OCI-LY3 (cell line): ENCODE results near the gene AKAP6.

Experiments used
- H2AFZ ChIP-seq: fragments of 200-600, 300-600 bp; shearing (Covaris generic); 2 replicates; pipeline ENCODE4 v1.6.0; 2014; ENCODE audit warnings: antibody characterized with exemption, low read depth, low read length
- H3K27ac ChIP-seq: fragments of 200-600, 300-600 bp; sonication (generic); 2 replicates; pipeline ENCODE4 v1.5.1; 2014; ENCODE audit warnings: mild to moderate bottlenecking, low read length, moderate library complexity, mixed read lengths
- H3K27me3 ChIP-seq: fragments of 200-600, 300-600 bp; sonication (generic); 2 replicates; pipeline ENCODE4 v1.6.1; 2014; ENCODE audit warnings: low read depth, low read length, mixed read lengths
- H3K36me3 ChIP-seq: fragments of 200-600, 300-600 bp; sonication (generic); replicated peaks from 2 replicates; pipeline ENCODE3; 2014; ENCODE audit warnings: low read depth, low read length, mixed read lengths
- H3K4me1 ChIP-seq: fragments of 300-600, 200-600 bp; sonication (generic); 2 replicates; pipeline ENCODE4 v1.6.1; 2014; ENCODE audit warnings: low read length, mixed read lengths
- H3K4me2 ChIP-seq: fragments of 200-600, 300-600 bp; sonication (generic); 2 replicates; pipeline ENCODE4 v1.6.1; 2014; ENCODE audit warnings: low read length, mixed read lengths
- H3K4me3 ChIP-seq: fragments of 300-600, 200-600 bp; sonication (generic); 2 replicates; pipeline ENCODE4 v1.5.1; 2014; ENCODE audit warnings: antibody characterized with exemption, mild to moderate bottlenecking, low read length, moderate library complexity
- H3K79me2 ChIP-seq: fragments of 300-600, 200-600 bp; shearing (Covaris generic); 2 replicates; pipeline ENCODE4 v1.6.1; 2014; ENCODE audit warnings: mild to moderate bottlenecking, low read length, mixed read lengths
- H3K9ac ChIP-seq: fragments of 300-600, 200-600 bp; shearing (Covaris generic); 2 replicates; pipeline ENCODE4 v1.6.0; 2014; ENCODE audit warnings: mild to moderate bottlenecking, low read length, moderate library complexity
- H3K9me3 ChIP-seq: fragments of 200-600, 300-600 bp; shearing (Covaris generic); 2 replicates; pipeline ENCODE4 v1.6.1; 2014; ENCODE audit warnings: low read length, mixed read lengths; ENCODE audit not compliant: insufficient read depth
- H4K20me1 ChIP-seq: fragments of 200-600, 300-600 bp; sonication (generic); 2 replicates; pipeline ENCODE4 v1.6.1; 2016; ENCODE audit warnings: low read length, mixed read lengths; ENCODE audit not compliant: insufficient read depth
- EZH2phosphoT487 ChIP-seq: fragments of 200-600 bp; shearing (Covaris generic); IDR thresholded peaks from 2 replicates; pipeline ENCODE4 v1.6.1; 2018; ENCODE audit warnings: antibody characterized with exemption, mixed run types, low read depth
- TF ChIP-seq, protein P1 (sequence below): fragments of 200-600, 300-600 bp; sonication (generic); IDR thresholded peaks from 2 replicates; pipeline ENCODE4 v1.5.1; 2014; ENCODE audit warnings: antibody characterized with exemption, low read length, low read depth

AKAP6 gene

DNA sequence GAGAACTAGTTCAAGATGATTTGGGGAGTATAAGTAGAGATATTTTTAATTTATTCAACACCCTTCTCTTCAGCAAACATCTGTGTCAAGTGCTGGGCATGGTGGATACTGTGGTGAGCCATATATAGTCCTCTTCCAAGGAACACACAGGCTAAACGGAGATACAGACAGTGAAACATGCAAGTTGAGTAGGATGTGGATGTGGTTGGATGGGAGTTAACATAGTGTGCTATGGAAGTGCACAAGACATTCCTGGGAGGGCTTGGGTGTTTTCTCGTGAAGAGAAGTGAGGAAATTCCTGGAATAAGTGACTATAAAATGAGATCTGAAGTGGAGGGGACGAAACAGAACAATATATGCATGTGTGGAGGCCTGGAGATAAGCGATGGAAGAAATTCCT, 428.5 kb downstream of the AKAP6 start:
- Histone ChIP-seq H3K4me2 (no peak overlapping the region), H4K20me1 (no peaks in the 10 kb centered on the region), H3K27me3 (no peaks in the 10 kb centered on the region), H3K4me3 (no peak overlapping the region), H3K79me2 (no peaks in the 10 kb centered on the region), H3K9me3 (peaks cover 9% of the 10 kb centered on the region), H3K9ac (no peak overlapping the region), H3K27ac (no peak overlapping the region), H3K36me3 (no peaks in the 10 kb centered on the region), H3K4me1 (no peaks in the 10 kb centered on the region), H2AFZ (no peak overlapping the region)
- no peak for TF ChIP-seq EZH2phosphoT487
- TF ChIP-seq, protein P1, sequence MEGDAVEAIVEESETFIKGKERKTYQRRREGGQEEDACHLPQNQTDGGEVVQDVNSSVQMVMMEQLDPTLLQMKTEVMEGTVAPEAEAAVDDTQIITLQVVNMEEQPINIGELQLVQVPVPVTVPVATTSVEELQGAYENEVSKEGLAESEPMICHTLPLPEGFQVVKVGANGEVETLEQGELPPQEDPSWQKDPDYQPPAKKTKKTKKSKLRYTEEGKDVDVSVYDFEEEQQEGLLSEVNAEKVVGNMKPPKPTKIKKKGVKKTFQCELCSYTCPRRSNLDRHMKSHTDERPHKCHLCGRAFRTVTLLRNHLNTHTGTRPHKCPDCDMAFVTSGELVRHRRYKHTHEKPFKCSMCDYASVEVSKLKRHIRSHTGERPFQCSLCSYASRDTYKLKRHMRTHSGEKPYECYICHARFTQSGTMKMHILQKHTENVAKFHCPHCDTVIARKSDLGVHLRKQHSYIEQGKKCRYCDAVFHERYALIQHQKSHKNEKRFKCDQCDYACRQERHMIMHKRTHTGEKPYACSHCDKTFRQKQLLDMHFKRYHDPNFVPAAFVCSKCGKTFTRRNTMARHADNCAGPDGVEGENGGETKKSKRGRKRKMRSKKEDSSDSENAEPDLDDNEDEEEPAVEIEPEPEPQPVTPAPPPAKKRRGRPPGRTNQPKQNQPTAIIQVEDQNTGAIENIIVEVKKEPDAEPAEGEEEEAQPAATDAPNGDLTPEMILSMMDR = no peak

DNA sequence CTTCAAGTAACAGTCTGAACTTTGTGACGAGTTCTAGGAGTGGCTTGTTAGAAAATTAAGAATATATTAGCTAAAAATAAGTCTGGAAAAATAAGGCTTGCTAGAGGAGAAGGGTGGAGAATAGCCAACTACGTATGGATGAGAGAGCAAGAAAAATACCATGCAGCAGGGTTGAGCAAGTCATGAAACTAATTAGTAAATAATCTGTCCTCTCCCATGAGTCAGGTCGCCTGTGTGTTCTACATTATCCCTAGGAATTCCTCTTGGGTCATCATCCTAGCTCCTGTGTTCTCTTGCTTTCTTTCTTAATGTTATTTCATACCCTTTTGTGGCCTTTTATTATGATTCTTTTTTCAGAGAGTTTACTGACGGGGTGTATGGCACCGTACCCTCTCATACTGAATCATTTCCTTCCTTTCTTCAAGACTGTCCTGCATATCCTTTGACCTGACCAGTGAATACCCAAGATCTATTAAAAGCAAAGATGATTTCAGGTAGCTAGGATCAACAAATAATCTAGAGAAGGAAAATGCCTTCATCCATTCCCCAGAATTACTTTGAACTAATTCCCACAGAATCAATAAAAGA, 432.4 kb downstream of the AKAP6 start:
- TF ChIP-seq EZH2phosphoT487 = no peak
- Histone ChIP-seq H3K4me3 (no peak overlapping the region), H3K27me3 (no peaks in the 10 kb centered on the region), H3K4me1 (no peaks in the 10 kb centered on the region), H3K4me2 (no peak overlapping the region), H3K36me3 (no peaks in the 10 kb centered on the region), H3K9me3 (no peaks in the 10 kb centered on the region), H2AFZ (no peak overlapping the region), H3K79me2 (no peaks in the 10 kb centered on the region), H3K9ac (no peak overlapping the region), H3K27ac (no peak overlapping the region), H4K20me1 (no peaks in the 10 kb centered on the region)

GRCh38 chr14:32762886-32763285, 433.8 kb downstream of the AKAP6 start:
- H3K27ac ChIP-seq = no peak overlapping the region
- H3K9ac ChIP-seq = no peak overlapping the region
- H3K4me2 ChIP-seq = no peak overlapping the region
- no peak for TF ChIP-seq EZH2phosphoT487
- TF ChIP-seq, protein P1 = no peak
- H2AFZ ChIP-seq = no peak overlapping the region
- no peaks in the 10 kb centered on the region for H3K9me3 ChIP-seq
- H3K36me3 ChIP-seq = no peaks in the 10 kb centered on the region
- H3K27me3 ChIP-seq = no peaks in the 10 kb centered on the region
- no peaks in the 10 kb centered on the region for H3K79me2 ChIP-seq
- H4K20me1 ChIP-seq = no peaks in the 10 kb centered on the region
- no peaks in the 10 kb centered on the region for H3K4me1 ChIP-seq
- no peak overlapping the region for H3K4me3 ChIP-seq

- Histone ChIP-seq H4K20me1 (no peaks in the 10 kb centered on the region), H3K4me3 (no peak overlapping the region), H3K9ac (no peak overlapping the region), H3K79me2 (no peaks in the 10 kb centered on the region), H3K27me3 (no peaks in the 10 kb centered on the region), H2AFZ (no peak overlapping the region), H3K36me3 (no peaks in the 10 kb centered on the region), H3K4me2 (no peak overlapping the region), H3K4me1 (no peaks in the 10 kb centered on the region), H3K9me3 (no peaks in the 10 kb centered on the region), H3K27ac (no peak overlapping the region)
- TF ChIP-seq EZH2phosphoT487 = no peak
- TF ChIP-seq, protein P1 = no peak
Observed at GRCh38 chr14:32763673-32764072, 434.6 kb downstream of the AKAP6 start.
